HepG2 (cell line): Measurements from ENCODE around the gene ZNF320. TPM values are rescaled to one million over a fixed set of nuclear protein-coding genes. Genes with fewer than 3 reads are reported as not detected.

ENCODE experiments used
- ADNP ChIP-seq: sonication (generic); formaldehyde crosslinking; IDR thresholded peaks from 2 replicates; pipeline ENCODE4 v1.4.0; 2020; ENCODE audit warnings: missing genetic modification reagents
- CBX1 ChIP-seq: IDR thresholded peaks from one replicate; pipeline ENCODE4 v1.6.1; 2016; ENCODE audit warnings: antibody characterized with exemption, low read depth
- KDM4B ChIP-seq: sonication (generic); formaldehyde crosslinking; IDR thresholded peaks from 2 replicates; pipeline ENCODE4 v1.4.0; 2020; ENCODE audit warnings: missing genetic modification reagents
- KMT2B ChIP-seq: IDR thresholded peaks from 2 replicates; pipeline ENCODE4 v1.6.1; 2016; ENCODE audit warnings: missing genetic modification reagents, missing compliant biosample characterization
- NR1H2 ChIP-seq: sonication (generic); formaldehyde crosslinking; IDR thresholded peaks from 2 replicates; pipeline ENCODE4 v1.8.1; 2022; ENCODE audit warnings: low read depth, missing genetic modification reagents, borderline replicate concordance
- REXO4 ChIP-seq: sonication (generic); formaldehyde crosslinking; IDR thresholded peaks from 2 replicates; pipeline ENCODE4 v1.8.0; 2022; ENCODE audit warnings: missing genetic modification reagents, mild to moderate bottlenecking, borderline replicate concordance
- SALL1 ChIP-seq: sonication (generic); formaldehyde crosslinking; IDR thresholded peaks from 2 replicates; pipeline ENCODE4 v1.8.0; 2022; ENCODE audit warnings: mild to moderate bottlenecking, missing genetic modification reagents
- SALL2 ChIP-seq: sonication (generic); formaldehyde crosslinking; IDR thresholded peaks from 2 replicates; pipeline ENCODE4 v1.8.1; 2023; ENCODE audit warnings: mild to moderate bottlenecking, missing genetic modification reagents, inconsistent platforms
- SP2 ChIP-seq: sonication (generic); formaldehyde crosslinking; IDR thresholded peaks from 2 replicates; pipeline ENCODE4 v1.5.1; 2020; ENCODE audit warnings: mild to moderate bottlenecking, missing genetic modification reagents
- TBL1XR1 ChIP-seq: fragments of 150-350 bp; IDR thresholded peaks from 2 replicates; pipeline ENCODE4 v1.6.1; 2014; ENCODE audit warnings: borderline replicate concordance, low read length; ENCODE audit not compliant: partially characterized antibody
- ZFY ChIP-seq: sonication (generic); formaldehyde crosslinking; IDR thresholded peaks from 2 replicates; pipeline ENCODE4 v1.4.0; 2020; ENCODE audit warnings: missing genetic modification reagents
- ZNF333 ChIP-seq: sonication (generic); formaldehyde crosslinking; IDR thresholded peaks from 2 replicates; pipeline ENCODE4 v1.4.0; 2020; ENCODE audit warnings: mild to moderate bottlenecking, missing genetic modification reagents, borderline replicate concordance
- ZNF776 ChIP-seq: sonication (generic); formaldehyde crosslinking; IDR thresholded peaks from 2 replicates; pipeline ENCODE4 v1.4.0; 2020; ENCODE audit warnings: mild to moderate bottlenecking, missing genetic modification reagents
- polyA plus RNA-seq, 8 experiments: library from polyadenylated mRNA; depleted of rRNA in 3 of 8; stranded (reverse) in 7 of 8; unstranded in 1 of 8; fragments of >200 nt; fragmentation: Illumina TruSeq in 4 of 8; extraction: Trizol in 4 of 8; gene quantifications; 2 replicates each; pipeline versions ENCODE4 v1.2.1 to v1.2.3, GENCODE V29; 2011 to 2016; ENCODE audit warnings: low read depth in 4 of 8, missing spikeins in 1 of 8, mixed read lengths in 1 of 8; ENCODE audit not compliant: insufficient read depth in 1 of 8
- total RNA-seq, 5 experiments: library from RNA; depleted of rRNA; stranded (reverse); fragments of >200 nt; fragmentation: Illumina TruSeq; extraction: Trizol; gene quantifications; 2 replicates each; pipeline ENCODE4 v1.2.3, GENCODE V29; 2016; ENCODE audit warnings: low read depth in 1 of 5
- TF ChIP-seq, protein P1 (sequence below): sonication (generic); formaldehyde crosslinking; IDR thresholded peaks from 2 replicates; pipeline ENCODE4 v1.4.0; 2020; ENCODE audit warnings: mild to moderate bottlenecking, missing genetic modification reagents
- TF ChIP-seq, protein P2 (sequence below): sonication (generic); formaldehyde crosslinking; IDR thresholded peaks from 2 replicates; pipeline ENCODE4 v1.4.0; 2020; ENCODE audit warnings: missing genetic modification reagents
- TF ChIP-seq, protein P3 (sequence below): sonication (generic); formaldehyde crosslinking; IDR thresholded peaks from 2 replicates; pipeline ENCODE4 v1.8.1; 2023; ENCODE audit warnings: mild to moderate bottlenecking, missing genetic modification reagents
- TF ChIP-seq, protein P4 (sequence below): IDR thresholded peaks from 2 replicates; pipeline ENCODE4 v1.6.1; 2016; ENCODE audit warnings: missing compliant biosample characterization, missing genetic modification reagents, borderline replicate concordance

ZNF320 gene
- total and polyA plus RNA-seq, 2 of the 13 experiments (the other 11 are each of a cell fraction or from before 2014, with no cell fraction given): 0.49 TPM; not detected in 1

DNA sequence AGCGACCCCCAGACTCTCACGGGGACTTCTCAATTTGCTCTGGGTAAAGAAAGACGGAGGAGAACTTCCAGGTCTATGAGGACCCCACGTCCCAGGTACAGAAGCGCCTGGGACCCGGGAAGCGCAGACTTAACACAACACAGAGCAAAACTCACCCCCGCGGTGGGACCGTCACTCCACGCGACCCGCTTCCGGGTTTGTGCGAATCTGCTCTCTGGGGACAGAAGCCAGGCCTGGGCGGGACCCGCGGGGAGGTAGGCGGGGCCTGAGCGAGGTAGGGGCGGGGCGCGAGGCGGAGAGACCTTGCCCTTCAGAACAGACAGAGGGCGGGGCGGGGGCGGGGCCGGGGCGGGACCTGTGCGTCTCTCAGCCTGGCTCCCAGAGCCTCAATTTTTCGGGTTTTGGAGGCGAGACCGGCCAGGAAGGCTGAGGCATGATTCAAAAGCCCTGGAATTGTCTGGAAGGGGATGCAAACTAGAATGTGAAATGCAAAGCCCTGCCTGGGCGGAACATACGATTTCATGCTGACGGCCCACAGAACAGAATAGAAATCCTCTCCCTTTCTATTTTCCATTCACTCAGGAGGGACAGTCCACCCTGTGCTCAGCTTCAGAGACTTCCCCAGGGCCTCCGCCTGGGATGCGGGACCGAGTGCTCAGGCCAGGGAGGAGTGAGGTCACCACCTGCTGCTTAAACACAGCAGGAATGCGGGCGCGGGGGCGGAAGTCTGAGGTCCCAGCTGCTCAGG lies 45.1 kb upstream of the ZNF320 start (continued):
- TF ChIP-seq, protein P1, sequence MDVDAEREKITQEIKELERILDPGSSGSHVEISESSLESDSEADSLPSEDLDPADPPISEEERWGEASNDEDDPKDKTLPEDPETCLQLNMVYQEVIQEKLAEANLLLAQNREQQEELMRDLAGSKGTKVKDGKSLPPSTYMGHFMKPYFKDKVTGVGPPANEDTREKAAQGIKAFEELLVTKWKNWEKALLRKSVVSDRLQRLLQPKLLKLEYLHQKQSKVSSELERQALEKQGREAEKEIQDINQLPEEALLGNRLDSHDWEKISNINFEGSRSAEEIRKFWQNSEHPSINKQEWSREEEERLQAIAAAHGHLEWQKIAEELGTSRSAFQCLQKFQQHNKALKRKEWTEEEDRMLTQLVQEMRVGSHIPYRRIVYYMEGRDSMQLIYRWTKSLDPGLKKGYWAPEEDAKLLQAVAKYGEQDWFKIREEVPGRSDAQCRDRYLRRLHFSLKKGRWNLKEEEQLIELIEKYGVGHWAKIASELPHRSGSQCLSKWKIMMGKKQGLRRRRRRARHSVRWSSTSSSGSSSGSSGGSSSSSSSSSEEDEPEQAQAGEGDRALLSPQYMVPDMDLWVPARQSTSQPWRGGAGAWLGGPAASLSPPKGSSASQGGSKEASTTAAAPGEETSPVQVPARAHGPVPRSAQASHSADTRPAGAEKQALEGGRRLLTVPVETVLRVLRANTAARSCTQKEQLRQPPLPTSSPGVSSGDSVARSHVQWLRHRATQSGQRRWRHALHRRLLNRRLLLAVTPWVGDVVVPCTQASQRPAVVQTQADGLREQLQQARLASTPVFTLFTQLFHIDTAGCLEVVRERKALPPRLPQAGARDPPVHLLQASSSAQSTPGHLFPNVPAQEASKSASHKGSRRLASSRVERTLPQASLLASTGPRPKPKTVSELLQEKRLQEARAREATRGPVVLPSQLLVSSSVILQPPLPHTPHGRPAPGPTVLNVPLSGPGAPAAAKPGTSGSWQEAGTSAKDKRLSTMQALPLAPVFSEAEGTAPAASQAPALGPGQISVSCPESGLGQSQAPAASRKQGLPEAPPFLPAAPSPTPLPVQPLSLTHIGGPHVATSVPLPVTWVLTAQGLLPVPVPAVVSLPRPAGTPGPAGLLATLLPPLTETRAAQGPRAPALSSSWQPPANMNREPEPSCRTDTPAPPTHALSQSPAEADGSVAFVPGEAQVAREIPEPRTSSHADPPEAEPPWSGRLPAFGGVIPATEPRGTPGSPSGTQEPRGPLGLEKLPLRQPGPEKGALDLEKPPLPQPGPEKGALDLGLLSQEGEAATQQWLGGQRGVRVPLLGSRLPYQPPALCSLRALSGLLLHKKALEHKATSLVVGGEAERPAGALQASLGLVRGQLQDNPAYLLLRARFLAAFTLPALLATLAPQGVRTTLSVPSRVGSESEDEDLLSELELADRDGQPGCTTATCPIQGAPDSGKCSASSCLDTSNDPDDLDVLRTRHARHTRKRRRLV (CRISPR knock-in tag): no peak
- TF ChIP-seq SALL1 (peak; percentile 38; the same call in 1 of the 2 replicates), SP2 (CRISPR knock-in tag) (no peak), CBX1 (peak; percentile 29), ZNF333 (CRISPR knock-in tag) (no peak), REXO4 (CRISPR knock-in tag) (no peak), ZFY (CRISPR knock-in tag) (peak; percentile 45), TBL1XR1 (no peak), NR1H2 (no peak), KMT2B (CRISPR knock-in tag) (no peak), ZNF776 (no peak), KDM4B (CRISPR knock-in tag) (no peak), ADNP (CRISPR knock-in tag) (no peak), SALL2 (CRISPR knock-in tag) (no peak)
- TF ChIP-seq, protein P2, sequence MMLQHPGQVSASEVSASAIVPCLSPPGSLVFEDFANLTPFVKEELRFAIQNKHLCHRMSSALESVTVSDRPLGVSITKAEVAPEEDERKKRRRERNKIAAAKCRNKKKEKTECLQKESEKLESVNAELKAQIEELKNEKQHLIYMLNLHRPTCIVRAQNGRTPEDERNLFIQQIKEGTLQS: peak; percentile 70
- TF ChIP-seq, protein P3, sequence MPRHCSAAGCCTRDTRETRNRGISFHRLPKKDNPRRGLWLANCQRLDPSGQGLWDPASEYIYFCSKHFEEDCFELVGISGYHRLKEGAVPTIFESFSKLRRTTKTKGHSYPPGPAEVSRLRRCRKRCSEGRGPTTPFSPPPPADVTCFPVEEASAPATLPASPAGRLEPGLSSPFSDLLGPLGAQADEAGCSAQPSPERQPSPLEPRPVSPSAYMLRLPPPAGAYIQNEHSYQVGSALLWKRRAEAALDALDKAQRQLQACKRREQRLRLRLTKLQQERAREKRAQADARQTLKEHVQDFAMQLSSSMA (CRISPR knock-in tag): no peak
- TF ChIP-seq, protein P4, sequence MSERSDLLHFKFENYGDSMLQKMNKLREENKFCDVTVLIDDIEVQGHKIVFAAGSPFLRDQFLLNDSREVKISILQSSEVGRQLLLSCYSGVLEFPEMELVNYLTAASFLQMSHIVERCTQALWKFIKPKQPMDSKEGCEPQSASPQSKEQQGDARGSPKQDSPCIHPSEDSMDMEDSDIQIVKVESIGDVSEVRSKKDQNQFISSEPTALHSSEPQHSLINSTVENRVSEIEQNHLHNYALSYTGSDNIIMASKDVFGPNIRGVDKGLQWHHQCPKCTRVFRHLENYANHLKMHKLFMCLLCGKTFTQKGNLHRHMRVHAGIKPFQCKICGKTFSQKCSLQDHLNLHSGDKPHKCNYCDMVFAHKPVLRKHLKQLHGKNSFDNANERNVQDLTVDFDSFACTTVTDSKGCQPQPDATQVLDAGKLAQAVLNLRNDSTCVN (CRISPR knock-in tag): no peak
